HG02970 (cell line): ENCODE measurements around the gene SLFN14.

Source experiments
- ATAC-seq: cut with Tn5 transposase; IDR thresholded peaks from one replicate; pipeline ENCODE4 v1.9.1; 2021; ENCODE audit warnings: mild to moderate bottlenecking, moderate library complexity, moderate number of reproducible peaks; ENCODE audit not compliant: unreplicated experiment, low FRiP score

Gene SLFN14

DNA sequence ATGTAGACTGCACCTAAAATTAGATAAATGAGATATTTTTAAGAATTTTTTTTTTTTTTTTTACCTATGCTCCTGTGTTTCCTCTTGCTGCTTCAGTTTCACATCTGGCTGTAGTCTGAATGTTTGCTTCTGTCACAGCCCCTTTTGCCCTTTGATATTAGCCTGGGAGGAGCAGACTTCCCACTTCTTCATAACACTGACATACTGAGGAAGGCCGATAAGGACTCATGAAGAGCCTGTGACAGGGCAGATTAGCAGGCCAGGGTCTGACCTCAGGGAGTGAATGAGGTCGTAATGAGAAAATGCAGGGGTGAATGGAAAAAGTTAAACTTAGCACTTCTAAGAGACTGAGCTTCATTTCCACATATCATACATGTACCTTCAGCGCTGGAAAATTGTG is at the start of gene SLFN14:
Gene SLFN14 (minus strand): TSS at position 117 of the 400 bp plus-strand sequence. CDS start 2,757 bp downstream, outside the sequence.
- ATAC-seq, result no peak

DNA sequence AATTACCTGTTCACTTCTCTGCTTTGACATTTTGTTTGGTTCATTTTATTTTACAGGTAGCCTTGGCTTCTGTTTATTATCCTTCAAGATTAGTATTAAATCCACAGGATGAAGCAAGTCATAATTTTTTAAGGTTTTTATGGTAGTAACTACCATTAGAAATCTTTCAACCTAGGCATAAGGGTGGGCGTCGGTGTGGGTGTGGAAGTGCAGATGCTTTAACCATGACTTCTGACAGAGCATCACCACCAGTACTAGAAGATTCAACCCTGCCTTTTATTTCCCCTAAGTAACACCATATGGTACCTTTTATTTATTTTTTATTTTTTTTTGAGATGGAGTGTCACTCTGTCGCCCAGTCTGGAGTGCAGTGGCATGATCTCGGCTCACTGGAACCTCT is 49.2 kb upstream of the SLFN14 start:
- ATAC-seq, result no peak

DNA sequence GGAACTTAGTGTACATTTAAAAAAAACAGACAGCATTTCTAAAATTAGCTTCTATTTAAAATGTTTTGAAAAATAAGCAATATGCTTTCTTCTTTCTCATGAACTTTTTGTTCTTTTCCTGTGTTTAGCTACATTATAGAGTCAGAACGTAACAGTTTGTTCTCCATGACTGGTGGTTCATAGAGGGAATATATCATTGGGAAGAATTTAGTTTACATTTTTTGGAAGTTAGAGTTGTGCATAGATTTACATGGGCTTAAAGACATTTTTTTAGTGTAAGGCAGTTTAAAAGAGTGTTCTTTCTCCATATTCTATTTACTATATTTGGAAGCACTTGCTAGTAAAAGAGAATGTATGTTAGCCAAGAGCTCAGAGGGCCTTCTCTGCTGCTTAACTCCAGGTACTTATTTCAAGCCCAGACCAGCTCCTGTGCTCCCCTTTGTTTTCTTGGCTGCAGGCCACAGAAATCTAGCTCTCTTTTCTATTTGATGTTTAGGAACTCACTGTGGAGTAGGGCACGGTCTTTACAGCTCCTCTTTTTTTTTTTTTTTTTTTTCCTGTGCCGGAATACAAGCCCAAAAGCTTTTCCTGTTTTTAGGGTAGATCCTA is 46.7 kb upstream of the SLFN14 start:
- no peak for ATAC-seq

DNA sequence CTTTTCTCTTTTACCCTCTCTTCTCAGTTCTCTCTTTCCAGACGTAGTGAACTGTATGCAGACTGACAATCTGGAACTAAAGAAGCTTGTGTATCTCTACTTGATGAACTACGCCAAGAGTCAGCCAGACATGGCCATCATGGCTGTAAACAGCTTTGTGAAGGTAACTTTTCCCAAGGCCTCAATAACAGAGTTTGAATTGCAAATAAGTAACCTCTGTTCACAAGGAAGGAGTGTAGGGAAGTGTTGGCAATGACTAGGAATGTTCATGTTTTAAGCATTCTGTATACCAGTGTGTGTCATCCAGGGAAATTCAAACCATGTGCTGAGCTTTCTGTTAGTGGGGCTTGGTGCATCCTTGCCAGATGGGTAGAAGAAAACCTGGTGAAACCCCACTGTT is 45.1 kb upstream of the SLFN14 start:
- ATAC-seq, result no peak

DNA sequence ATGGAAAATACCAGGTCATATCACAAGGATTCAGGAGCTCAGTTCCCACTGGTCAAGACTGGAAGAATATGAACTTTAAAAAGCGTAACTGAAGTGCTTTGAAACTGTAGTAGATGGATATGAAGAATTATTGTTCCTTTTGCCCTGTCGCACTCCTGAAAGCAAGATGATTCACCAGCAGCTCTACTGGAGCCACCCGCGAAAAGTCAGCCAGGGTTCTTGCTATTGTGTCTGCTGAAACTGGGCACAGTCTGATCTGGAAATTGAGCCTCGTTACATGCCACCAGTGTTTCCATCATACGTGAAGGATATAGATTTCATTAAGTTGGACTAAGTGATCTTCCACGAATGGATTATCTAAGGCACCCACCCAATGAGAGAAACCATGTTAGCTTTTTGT is 43.1 kb upstream of the SLFN14 start:
- ATAC-seq, result no peak

DNA sequence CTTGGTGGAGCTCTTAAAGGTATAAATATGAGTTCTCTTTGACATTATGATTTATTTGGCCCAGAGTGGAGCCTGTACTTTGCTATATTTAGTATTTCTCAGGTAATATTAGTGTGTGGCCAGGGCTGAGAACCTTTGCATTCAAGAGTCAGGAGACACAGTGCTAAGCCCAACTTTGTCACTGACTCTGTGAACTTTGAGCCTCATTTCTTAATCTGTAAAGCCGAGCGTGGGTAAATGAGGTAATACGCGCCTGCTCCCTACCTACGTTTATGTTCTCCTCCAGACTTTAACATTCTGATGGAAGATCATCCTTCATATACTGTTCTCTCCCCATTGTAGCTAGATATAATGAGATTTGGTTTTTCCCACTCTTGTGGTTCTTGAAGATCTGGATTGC is 37.0 kb upstream of the SLFN14 start:
- no peak for ATAC-seq

DNA sequence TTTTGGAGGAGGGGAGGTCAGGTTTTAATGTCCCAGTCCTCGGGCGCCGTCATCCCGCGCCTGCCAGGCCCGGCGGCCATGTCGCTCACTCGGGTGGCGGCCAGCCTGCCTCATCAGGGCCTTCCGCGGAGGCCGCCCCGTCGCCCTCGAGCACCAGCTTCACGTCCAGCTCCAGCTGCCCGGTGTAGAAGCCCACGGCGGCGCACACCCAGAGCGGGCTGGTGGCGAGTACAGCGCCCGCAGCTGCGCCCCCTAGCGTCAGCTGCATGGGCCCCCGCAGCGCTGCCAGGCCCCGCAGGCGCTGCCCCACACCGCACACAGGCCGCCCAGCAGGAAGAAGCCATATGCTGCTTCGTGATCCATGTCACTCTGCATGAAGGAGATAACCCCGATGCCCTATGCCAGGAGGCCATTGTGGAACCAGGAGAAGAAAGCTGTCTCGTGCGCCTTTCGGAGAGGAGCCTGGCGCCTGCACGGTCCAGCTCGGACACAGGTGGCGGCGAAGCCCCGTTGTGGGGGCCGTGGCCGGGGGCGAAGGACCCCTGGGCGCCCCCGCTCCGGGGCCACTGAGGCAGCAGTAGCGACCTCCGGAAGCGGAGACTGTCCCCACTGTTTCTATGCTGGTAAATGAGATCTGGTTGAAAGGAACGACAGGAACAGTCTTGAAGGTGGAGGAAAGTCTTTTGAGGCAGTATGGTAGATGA is 36.1 kb upstream of the SLFN14 start:
- ATAC-seq, result no peak

DNA sequence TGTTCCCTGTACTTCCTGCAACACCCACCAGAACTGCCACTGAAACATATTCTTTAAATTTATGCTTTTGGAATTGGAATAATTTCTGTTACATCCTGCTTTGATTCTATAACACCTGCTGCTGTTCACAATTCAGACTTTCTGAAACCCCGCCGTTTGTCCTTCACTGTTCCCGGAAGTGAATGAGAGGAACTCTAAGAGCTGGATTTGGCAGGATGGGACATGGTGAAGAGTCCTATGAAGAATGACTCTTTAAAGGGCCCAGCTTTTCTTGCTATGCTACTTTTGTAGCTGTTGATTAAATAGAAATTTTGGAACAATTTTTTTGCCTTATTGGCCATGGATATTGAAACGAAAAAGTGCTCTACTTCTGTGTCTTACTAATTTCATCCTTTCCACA is 35.5 kb upstream of the SLFN14 start:
- ATAC-seq, result no peak

DNA sequence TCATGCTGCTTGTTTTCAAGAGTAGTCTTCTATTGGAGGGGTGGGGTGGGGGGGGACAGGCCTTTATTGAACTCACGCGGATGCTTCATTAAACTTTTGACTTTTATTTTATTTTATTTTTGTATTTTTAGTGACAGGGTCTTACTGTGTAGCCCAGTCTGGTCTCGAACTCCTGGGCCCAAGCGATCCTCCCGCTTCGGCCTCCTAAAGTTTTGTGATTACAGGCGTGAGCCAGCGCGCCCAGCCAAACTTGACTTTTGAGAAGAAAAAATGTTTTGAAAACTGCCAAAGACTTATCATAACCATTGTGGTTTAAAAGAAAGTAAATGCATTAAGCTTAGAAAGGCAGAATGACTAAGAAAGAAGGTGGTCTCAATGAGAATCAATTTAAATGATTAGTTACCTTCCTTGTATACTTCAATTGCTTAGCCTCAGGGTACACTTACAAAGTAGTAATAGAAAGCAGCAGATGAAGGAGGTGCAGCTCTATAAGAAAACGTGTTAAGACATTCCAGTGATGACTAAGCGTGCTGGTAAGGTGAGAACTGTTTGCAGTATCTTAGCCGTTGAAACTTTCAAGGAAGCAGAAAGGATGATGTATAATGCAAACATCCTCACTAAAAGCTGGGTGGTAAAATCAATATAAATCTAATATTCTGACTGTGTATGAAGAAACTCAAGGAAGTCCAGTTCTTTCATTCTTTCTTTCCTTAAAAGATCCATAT is 27.7 kb upstream of the SLFN14 start:
- no peak for ATAC-seq

DNA sequence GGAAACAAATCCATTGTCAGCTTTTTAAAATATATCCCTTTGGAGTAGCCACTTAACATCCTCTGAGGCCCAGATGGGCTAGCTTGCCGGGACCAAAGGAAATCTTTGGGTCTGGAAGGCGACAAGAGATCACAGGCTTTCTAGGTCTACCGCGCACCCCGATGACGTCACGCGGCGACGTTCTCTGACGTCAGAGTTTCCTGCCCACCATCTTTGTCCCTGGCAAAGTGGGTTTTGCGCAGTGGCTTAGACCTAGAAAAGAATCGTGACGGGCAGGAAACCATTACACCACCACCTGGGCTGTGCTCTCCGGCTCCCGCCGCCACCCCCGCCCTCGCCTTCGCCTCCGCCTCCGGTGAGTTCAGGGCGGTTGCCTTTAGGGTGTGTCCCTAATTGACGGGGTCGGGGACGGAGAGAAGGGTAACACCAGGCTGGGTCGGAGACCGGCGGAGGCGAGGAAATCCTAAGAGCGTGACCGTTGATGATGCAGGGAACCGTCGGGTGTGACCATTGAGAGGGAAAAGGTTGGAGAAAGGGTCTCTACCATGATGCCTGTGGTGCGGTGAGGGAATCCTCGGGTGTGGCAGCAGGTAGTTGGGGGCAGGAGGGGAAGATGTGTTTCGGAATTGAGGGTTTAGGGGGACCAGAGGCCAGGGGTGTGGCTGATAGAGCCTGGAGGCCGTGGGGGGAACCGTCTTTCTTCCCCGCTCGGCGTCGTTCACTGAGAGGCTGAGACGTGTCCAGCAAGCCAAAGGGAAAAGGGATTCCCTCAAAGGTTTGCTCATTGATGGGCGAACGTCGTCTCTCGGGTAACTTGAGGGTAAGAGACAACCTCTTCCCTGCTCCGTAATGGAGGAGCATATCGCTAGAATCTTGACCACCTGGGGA is 26.7 kb upstream of the SLFN14 start, which contains the start of gene AP2B1:
Gene AP2B1 (plus strand): TSS at position 249 of the 888 bp plus-strand sequence. CDS start 6,709 bp downstream, outside the sequence.
- ATAC-seq, result peak; percentile 91

DNA sequence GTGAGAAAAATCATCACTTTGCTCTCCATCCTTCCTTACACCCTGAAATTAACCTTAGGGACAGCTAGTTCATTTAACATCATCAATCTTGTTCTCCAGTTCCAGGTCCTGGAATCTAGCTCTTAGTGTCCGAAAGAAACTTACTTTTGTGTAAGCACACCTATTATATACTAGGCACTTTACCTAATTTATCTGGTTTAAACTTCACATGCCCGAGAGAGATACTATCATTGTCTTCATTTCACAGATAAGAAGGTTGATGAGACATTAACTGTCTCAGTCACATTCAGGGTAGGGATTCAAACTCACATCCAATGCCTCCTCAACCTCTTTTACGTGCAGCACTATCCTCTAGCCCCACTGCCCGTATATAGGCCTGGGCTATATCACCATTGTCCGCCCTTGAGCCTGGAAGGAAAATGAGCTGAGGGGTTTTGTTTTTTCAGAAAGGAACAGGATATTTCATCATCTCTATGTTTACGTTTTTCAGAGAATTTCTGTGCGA is 26.0 kb upstream of the SLFN14 start:
- ATAC-seq, result no peak

DNA sequence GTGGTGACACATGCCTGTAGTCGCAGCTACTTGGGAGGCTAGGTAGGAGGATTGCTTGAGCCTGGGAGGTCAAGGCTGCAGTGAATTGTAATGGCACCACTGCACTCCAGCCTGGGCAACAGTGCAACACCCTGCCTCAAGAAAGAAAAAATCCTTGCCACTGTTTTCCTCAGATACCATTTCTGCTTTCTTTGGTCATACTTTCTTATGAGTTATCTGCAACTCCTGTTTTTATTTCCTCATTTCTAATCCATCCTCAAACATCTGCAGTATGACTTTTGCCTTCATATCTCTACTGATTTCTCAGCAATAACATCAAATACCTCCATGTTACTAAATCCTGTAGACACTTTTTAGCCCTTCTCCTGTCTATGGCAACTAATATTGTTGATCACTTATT is 23.4 kb upstream of the SLFN14 start:
- ATAC-seq, result no peak

DNA sequence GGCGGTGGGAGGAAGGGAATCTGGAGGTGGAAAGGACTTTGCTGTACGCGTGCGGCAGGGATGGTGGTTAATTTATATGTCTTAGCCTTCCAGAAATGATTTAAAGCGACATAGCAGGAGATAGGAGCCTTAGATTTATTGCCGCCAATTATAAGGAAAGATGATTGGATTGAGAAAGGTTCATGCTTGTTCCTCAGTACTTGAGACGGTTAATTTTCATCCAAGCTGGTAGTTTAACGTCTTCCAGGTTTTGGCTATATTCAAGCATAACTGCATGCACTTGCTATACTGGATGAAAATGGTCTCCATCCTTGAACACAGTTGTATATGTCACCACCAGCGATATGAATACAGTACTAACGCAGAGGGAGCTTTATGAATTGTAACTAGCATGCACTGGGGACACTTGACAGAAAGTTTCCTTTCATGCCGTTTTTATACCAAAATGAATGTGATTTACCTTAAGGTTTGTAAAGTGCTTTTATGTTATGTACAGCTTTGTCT is 18.4 kb upstream of the SLFN14 start:
- ATAC-seq, result no peak

DNA sequence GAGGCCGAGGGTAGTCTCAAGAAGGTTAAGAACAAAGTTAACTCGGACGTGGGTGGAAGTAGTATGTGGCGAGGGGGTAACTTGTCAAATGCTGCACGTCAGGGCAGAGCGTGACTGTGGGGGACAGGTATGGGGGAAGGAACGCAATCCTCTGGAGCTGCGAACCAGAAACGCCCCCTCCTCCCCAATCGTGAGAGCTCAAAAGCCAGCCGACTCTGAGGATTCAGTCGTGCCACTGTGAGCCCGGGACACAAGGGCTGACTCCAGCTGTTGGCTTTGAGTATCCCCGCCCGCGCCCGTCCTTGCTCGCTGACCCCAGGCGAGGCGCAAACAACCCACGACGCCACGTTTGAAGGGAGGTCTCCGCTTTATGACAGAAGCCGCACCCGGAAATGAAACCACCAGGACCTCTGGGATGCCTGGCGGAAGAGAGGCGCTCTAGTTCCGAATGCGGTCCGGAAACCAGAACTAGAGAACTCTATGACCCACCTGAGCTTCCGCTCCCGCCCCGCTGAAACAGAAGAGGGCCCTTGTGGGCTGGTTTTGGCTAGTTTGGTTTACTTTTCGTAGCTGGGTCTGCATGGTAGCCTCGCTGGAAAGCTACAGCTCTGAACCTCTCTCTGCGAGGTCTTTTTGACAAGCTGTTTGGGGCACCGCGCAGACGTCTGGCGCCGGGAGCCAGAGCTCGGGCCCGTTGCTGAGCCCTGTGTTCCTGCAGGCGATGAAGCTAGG is 17.7 kb upstream of the SLFN14 start, which contains the start of gene PEX12:
Gene PEX12 (minus strand): TSS at position 375 of the 732 bp plus-strand sequence. CDS start 550 bp downstream, outside the sequence.
- peak; percentile 73 for ATAC-seq

DNA sequence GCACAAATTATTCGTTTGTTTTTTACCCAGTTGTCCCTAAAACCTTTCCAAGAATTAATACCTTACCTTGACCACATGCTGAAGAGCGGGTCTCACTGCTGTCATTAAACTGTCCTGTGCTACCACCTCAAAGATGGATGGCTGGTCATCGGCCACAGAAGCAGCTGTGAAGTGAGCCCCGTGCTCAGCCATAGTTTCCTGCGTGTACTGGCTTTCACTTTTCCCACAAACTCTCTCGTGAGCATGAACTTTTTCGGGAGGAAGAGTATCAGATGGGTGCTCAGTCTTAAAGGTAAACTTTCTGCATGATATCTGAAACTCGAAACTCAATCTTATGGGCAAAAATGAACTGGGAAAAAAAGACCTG is 17.2 kb upstream of the SLFN14 start:
- no peak for ATAC-seq

DNA sequence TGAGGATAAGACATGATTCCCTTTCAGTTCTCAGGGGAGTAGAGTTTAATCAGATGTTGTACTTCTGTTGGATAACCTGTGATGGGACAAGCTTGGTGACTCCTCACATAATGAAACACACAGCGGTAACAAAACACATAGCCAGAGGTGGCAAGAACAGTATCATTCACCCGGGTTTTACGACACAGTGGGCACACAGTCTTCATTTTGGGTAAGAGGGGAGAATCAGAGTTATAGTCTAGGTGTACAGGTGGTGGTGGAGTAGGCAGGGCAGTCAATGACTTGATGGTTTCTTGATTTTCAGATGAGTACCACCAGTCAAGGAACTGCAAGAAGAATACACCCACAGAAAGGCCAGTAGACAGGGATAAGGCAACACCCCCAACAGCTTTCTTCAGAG is 15.1 kb upstream of the SLFN14 start:
- ATAC-seq, result no peak

DNA sequence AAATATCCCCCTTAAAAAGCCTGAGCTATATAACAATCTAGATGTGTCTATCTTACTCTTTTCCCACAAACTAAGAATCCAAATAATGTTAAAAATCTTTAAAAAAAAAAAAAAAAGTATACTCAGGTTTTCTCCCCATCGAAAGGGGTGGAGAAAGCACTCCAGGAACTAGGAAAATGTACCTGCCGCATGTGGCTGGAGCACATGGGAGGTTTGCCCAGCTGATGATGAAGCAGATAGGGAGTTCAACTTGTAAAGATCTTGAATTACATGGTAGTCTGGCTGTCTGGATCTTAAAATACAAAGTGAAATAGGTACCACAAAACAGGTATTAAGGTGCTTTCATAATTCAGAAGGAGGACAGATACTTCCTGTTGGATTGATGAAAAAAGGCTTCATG is 8.8 kb upstream of the SLFN14 start:
- no peak for ATAC-seq

DNA sequence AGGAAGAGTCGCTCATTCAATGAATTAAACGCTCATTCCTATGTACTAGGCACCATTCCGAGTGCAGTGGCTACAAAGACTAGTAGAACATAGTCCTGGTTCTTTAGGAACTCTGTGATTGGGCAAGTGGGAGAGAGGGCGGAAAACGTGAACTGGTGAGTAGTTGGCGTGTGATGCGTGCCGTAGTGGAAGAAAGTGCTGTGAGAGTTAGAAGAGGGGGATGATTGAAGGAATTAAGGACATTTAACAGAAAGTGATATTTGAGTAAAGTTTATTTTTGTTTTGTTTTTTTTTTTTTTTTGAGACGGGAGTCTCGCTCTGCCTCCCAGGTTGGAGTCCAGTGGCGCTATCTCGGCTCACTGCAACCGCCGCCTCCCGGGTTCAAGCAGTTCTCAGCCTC is 7.9 kb upstream of the SLFN14 start:
- no peak for ATAC-seq

DNA sequence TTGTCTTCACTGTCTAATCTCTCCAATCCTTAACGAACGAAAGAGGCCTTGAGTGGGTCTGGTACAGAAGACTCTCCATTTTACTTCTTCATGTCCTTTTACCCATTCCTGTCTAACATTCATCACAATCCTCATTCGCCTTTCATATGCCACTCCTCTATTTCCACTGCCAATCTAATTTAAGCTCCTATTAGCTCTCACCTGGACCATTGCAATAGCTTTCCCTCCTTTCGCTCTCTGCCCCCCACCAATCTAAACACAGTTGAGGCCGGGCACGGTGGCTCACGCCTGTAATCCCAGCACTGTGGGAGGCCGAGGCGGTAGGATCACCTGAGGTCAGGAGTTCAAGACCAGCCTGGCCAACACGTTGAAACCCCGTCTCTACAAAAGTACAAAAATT is 6.3 kb upstream of the SLFN14 start:
- no peak for ATAC-seq
